Gastrocnemius medialis (tissue), 4 donors: ENCODE measurements around the gene CDKL5. TPM values are rescaled to one million over a fixed set of nuclear protein-coding genes. Genes with fewer than 3 reads are reported as not detected.
"Not testable (repeated sequence)": the region's sequence is repeated elsewhere in the genome, so short reads cannot be mapped to it uniquely, and the experiment has no call there.

Source experiments
- ATAC-seq, 2 donors: fragments of 150-250 bp; one replicate each; pipeline ENCODE4 v1.9.1; 2016
- DNase-seq, 2 donors: peaks; one replicate each; pipeline ENCODE4 v3.0.0-alpha.2; 2019
- H3K27ac ChIP-seq, 4 donors: fragments of 200-600 bp; sonication (generic); 1 replicate in 1 of 4; 2 replicates in 3 of 4; pipeline ENCODE4 v1.5.1; 2016 to 2018; ENCODE audit warnings: mild to moderate bottlenecking in 2 of 4, moderate library complexity in 1 of 4
- H3K27me3 ChIP-seq, 3 donors: fragments of 200-600 bp; sonication (generic) in 2 of 3; 1 replicate in 1 of 3; 2 replicates in 2 of 3; pipeline versions ENCODE4 v1.5.1 to v1.6.0; 2016 to 2019; ENCODE audit warnings: mild to moderate bottlenecking in 1 of 3, moderate library complexity in 1 of 3
- H3K36me3 ChIP-seq, 2 donors: fragments of 200-600 bp; sonication (generic) in 1 of 2; one replicate each; pipeline ENCODE4 v1.5.1; 2017 to 2018
- H3K4me1 ChIP-seq, 2 donors: fragments of 200-600 bp; sonication (generic) in 1 of 2; one replicate each; pipeline ENCODE4 v1.5.1; 2016 to 2017; ENCODE audit warnings: mild to moderate bottlenecking in 2 of 2
- H3K4me3 ChIP-seq, 4 donors: fragments of 200-600 bp; sonication (generic) in 3 of 4; 1 replicate in 1 of 4; 2 replicates in 3 of 4; pipeline ENCODE4 v1.5.1; 2016 to 2019; ENCODE audit warnings: mild to moderate bottlenecking in 2 of 4
- H3K9me3 ChIP-seq, 3 donors: fragments of 200-600 bp; sonication (generic) in 2 of 3; 1 replicate in 1 of 3; 2 replicates in 2 of 3; pipeline ENCODE4 v1.5.1; 2016 to 2019
- POLR2A ChIP-seq, 2 donors: fragments of 450-650 bp; IDR thresholded peaks; one replicate each; pipeline ENCODE4 v1.6.1; 2017; ENCODE audit warnings: antibody characterized with exemption in 2 of 2, mild to moderate bottlenecking in 2 of 2, moderate library complexity in 2 of 2
- in situ Hi-C, 4 donors: fragments of 200-750 bp; cut with MboI; loops; one replicate each; pipeline versions ENCODE4 v1.15.0 to v1.8.0; 2017; ENCODE audit warnings: low sequenced_read_pairs in 4 of 4
- intact Hi-C: fragments of 100-400 bp; cut with DNase I; formaldehyde crosslinking; loops from one replicate; pipeline ENCODE4 v1.15.1; 2023; ENCODE audit warnings: low total_unique reads
- total RNA-seq, 4 donors: library from RNA; depleted of rRNA; stranded (reverse); fragments of >200 nt; gene quantifications; one replicate each; pipeline versions ENCODE4 v1.1.0 to v1.2.3, GENCODE V29; 2016
- TF ChIP-seq, protein P1 (sequence below), 5 experiments: fragments of 450-650 bp in 3 of 5; fragments of 200-600 bp in 2 of 5; sonication (generic) in 2 of 5; IDR thresholded peaks in 4 of 5; conservative IDR thresholded peaks in 1 of 5; 1 replicate in 4 of 5; 2 replicates in 1 of 5; pipeline ENCODE4 v1.5.1; 2016 to 2019; ENCODE audit warnings: antibody characterized with exemption in 5 of 5, mild to moderate bottlenecking in 3 of 5, moderate library complexity in 3 of 5

CDKL5 gene
- total RNA-seq, 4 donors from 2014 or later, result 1.5 to 3.0 (median 2.8) TPM

DNA sequence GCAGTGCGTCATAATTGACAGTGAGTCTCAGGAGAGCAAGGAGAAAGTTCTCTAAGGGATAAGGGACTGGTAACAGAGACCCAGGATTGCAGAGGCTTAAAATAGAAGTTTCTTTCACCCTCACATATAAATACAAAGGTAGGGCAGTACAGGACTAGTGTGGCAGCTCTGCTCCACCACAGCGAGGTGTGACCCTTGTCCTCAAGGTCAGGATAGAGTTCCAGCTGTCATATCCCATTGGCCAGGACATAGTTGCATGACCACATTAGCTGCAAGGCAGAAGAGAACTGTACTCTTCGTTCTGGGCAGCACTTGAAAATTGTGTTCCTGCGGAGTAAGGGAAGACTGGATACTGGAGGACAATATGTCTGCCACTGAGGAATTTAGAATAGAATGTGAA is 152.0 kb downstream of the CDKL5 start:
- Histone ChIP-seq H3K27me3 (no peaks in the 10 kb centered on the region), H3K36me3 (no peaks in the 10 kb centered on the region), H3K9me3 (no peaks in the 10 kb centered on the region), H3K27ac (no peak overlapping the region), H3K4me3 (no peak overlapping the region), H3K4me1 (no peaks in the 10 kb centered on the region)
- ATAC-seq (peak in 1 of 2 donors; percentile 36), DNase-seq (no peak)
- TF ChIP-seq POLR2A (IDR thresholded peaks at IDR 0.05), result no peak
- TF ChIP-seq, protein P1, sequence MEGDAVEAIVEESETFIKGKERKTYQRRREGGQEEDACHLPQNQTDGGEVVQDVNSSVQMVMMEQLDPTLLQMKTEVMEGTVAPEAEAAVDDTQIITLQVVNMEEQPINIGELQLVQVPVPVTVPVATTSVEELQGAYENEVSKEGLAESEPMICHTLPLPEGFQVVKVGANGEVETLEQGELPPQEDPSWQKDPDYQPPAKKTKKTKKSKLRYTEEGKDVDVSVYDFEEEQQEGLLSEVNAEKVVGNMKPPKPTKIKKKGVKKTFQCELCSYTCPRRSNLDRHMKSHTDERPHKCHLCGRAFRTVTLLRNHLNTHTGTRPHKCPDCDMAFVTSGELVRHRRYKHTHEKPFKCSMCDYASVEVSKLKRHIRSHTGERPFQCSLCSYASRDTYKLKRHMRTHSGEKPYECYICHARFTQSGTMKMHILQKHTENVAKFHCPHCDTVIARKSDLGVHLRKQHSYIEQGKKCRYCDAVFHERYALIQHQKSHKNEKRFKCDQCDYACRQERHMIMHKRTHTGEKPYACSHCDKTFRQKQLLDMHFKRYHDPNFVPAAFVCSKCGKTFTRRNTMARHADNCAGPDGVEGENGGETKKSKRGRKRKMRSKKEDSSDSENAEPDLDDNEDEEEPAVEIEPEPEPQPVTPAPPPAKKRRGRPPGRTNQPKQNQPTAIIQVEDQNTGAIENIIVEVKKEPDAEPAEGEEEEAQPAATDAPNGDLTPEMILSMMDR (IDR thresholded peaks at IDR 0.05 in 4 of 5, conservative IDR thresholded peaks at IDR 0.05 in 1 of 5), result no peak
- intact Hi-C loops, result no loop called here
- in situ Hi-C loops, result no loop called here

DNA sequence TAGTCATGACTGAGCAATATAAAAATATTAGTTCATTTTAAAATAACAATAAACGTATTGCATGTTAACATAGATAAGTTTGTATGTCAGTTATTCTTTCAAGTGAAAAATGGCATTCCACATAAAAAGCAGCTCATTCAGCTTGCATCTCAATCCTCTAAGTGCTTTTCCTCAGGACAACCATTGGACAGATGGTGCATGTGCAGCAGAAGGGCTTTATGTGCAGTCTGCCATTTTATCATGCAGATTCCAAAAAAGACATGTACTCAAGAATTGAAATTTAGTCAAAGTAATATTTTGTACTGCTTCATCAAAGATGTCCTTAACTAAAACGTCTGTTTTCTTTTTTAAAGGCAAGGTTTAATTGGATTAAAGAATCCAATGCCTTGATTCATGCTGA is 153.1 kb downstream of the CDKL5 start:
- Histone ChIP-seq H3K27ac (no peak overlapping the region), H3K9me3 (no peaks in the 10 kb centered on the region), H3K36me3 (no peaks in the 10 kb centered on the region), H3K4me1 (no peaks in the 10 kb centered on the region), H3K4me3 (no peak overlapping the region), H3K27me3 (no peaks in the 10 kb centered on the region)
- DNase-seq (no peak), ATAC-seq (no peak)
- in situ Hi-C loops (no loop called here), intact Hi-C loops (no loop called here)
- TF ChIP-seq POLR2A (IDR thresholded peaks at IDR 0.05), result no peak
- TF ChIP-seq, protein P1 (IDR thresholded peaks at IDR 0.05 in 4 of 5, conservative IDR thresholded peaks at IDR 0.05 in 1 of 5), result no peak

DNA sequence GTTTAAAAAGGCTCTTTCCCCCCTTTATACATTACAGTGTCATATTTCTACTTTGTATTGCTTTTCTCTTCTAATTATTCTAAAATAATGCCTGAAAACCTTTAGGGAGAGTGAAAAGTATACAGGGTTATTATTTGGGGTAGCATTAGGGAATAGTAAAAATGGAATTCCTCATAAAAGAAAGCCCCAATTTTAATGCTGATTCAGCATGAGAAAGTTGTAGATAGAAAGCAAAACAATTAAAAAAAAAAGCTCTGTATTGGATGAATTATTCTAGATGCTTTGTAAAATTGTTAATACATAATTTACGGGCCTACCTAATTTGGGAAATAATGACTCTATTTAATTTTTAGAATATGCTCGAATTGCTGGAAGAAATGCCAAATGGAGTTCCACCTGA is 154.1 kb downstream of the CDKL5 start:
- H3K4me1 ChIP-seq, result no peaks in the 10 kb centered on the region
- no peak for DNase-seq
- in situ Hi-C loops, result no loop called here
- H3K27me3 ChIP-seq, result no peaks in the 10 kb centered on the region
- H3K9me3 ChIP-seq, result no peaks in the 10 kb centered on the region
- H3K4me3 ChIP-seq, result no peak overlapping the region
- no peak overlapping the region for H3K27ac ChIP-seq
- intact Hi-C loops, result no loop called here
- H3K36me3 ChIP-seq, result no peaks in the 10 kb centered on the region
- no peak for ATAC-seq
- TF ChIP-seq, protein P1 (IDR thresholded peaks at IDR 0.05 in 4 of 5, conservative IDR thresholded peaks at IDR 0.05 in 1 of 5), result no peak
- no peak for TF ChIP-seq POLR2A (IDR thresholded peaks at IDR 0.05)

DNA sequence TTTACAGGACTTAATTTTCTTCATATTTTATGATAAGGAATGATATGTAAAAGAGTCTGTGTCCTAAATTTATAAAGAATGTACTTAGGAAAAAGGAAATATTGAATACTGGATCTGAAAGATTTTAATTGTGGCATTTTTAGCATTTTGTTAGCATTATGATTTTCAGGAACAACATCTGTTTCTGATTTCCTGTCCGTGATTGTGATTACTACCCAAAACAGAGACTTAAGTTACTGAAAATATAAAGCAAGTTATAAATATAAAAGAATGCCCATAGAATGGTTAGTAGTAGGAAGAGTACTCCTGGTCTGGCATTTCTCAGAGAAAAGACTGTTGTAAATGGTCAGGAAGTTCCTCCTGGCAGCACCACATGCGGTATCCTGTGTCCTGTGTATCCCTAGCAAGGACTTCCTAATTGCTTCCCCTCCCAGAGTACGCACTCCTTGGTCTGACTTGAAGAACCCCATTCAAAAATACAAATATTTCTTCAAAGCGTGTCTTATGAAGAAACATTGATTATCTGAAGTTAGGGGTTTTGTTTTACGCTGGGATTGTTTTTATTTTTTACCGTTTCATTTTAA is 157.6 kb downstream of the CDKL5 start:
- intact Hi-C loops, result no loop called here
- no peaks in the 10 kb centered on the region for H3K36me3 ChIP-seq
- H3K4me1 ChIP-seq, result no peaks in the 10 kb centered on the region
- ATAC-seq, result no peak
- in situ Hi-C loops, result no loop called here
- no peak overlapping the region for H3K4me3 ChIP-seq
- no peak for DNase-seq
- no peak overlapping the region for H3K27ac ChIP-seq
- H3K9me3 ChIP-seq, result no peaks in the 10 kb centered on the region
- TF ChIP-seq, protein P1 (IDR thresholded peaks at IDR 0.05 in 4 of 5, conservative IDR thresholded peaks at IDR 0.05 in 1 of 5), result no peak
- no peak for TF ChIP-seq POLR2A (IDR thresholded peaks at IDR 0.05)
- no peaks in the 10 kb centered on the region for H3K27me3 ChIP-seq

DNA sequence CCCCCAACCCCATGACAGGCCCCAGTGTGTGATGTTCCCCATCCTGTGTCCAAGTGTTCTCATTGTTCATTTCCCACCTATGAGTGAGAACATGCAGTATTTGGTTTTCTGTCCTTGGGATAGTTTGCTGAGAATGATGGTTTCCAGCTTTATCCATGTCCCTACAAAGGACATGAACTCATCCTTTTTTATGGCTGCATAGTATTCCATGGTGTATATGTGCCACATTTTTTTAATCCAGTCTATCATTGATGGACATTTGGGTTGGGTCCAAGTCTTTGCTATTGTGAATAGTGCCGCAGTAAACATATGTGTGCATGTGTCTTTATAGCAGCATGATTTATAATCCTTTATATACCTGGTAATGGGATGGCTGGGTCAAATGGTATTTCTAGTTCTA is 163.9 kb downstream of the CDKL5 start:
- in situ Hi-C loops, H3K9me3 ChIP-seq: not testable (repeated sequence)

More for the DNA sequence above, 163.9 kb downstream of the CDKL5 start:
- DNase-seq, H3K27me3 ChIP-seq, H3K27ac ChIP-seq, intact Hi-C loops, H3K36me3 ChIP-seq, H3K4me1 ChIP-seq, ATAC-seq, H3K4me3 ChIP-seq: not testable (repeated sequence)
